GM18505 (cell line): Measurements from ENCODE around the gene RFX5.

Experiments
- ATAC-seq: cut with Tn5 transposase; IDR thresholded peaks from one replicate; pipeline ENCODE4 v1.9.1; 2021; ENCODE audit not compliant: unreplicated experiment
- POLR2A ChIP-seq: IDR thresholded peaks from 4 replicates; pipeline ENCODE4 v1.6.1; 2011; ENCODE audit warnings: borderline replicate concordance; ENCODE audit not compliant: insufficient read depth, insufficient read length; ENCODE audit errors: extremely low read depth

The RFX5 gene

GRCh38 chr1:151290709-151291303, 56.2 kb downstream of the RFX5 start:
- no peak for ATAC-seq
- TF ChIP-seq POLR2A, result no peak
